Erythroblast (primary cell): ENCODE results near the gene CR2.
"Not testable (repeated sequence)": the region's sequence is repeated elsewhere in the genome, so short reads cannot be mapped to it uniquely, and the experiment has no call there.

Source experiments
- DNase-seq, 2 experiments: peaks; one replicate each; lab custom pipeline; 2025; lab: John Stamatoyannopoulos, UW
- GATA1 ChIP-seq: IDR thresholded peaks from 2 replicates; pipeline ENCODE4 v1.6.1; 2011; ENCODE audit warnings: low read depth, mild to moderate bottlenecking, control low read depth, low read length, moderate library complexity
- POLR2A ChIP-seq: IDR thresholded peaks from 2 replicates; pipeline ENCODE4 v1.6.1; 2011; ENCODE audit warnings: mild to moderate bottlenecking, low read length

Gene CR2

DNA sequence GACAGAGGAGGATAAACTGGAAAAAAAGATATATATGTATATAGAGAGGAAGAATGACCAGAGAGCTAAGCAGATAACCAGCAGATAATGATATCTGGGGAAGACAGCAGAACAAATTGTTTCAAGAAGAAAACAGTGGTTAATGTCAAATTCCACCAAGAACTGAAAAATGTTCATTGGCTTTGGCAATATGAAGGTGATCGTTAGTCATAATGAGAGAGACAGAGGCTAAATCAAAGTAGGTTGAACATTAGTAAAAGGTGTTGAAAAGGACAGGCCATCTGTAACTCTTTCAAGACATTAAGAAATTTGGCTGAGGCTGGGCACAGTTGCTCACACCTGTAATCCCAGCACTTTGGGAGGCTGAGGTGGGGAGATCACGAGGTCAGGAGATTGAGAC lies 25.3 kb upstream of the CR2 start:
- no peak for DNase-seq
- TF ChIP-seq GATA1 (no peak), POLR2A (no peak)

DNA sequence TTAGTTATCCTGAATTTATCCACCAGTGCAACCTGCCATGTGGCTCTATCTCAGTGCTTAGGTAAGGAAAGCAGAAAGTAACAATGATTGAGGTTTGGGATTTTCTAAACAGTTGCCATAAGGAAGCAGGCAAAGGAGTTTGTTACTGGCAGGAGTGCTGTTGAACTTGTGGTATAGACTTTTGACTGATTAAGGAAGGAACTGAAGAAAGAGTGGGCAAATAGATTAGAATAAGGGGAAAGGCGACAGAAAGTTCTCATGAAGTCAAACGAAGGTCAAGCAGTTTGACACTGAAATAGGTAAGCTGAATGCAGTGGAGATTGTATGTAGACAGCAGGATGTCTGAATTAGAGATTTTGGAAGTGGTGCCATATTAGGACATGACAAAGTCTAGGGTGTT lies 24.2 kb upstream of the CR2 start:
- no peak for DNase-seq
- TF ChIP-seq POLR2A, result no peak
- TF ChIP-seq GATA1, result no peak

DNA sequence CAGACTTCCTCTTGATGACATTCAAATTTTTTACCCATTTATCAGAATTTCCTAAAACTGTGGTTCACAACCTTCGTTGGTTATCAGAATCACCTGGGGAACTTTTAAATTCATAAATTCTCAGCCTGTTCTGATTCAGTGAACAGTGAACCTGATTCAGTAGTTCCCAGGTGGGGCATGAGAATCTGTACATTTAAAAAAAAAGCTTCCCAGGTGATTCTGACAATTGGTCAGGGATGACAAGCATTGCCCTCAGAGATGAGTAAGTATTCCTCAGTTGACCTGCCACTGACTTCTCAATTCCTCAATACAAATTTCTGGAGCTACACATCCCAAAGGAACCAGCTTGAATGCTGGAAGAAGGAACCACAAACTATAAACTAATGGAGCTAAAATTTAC lies 23.5 kb upstream of the CR2 start:
- no peak for DNase-seq
- TF ChIP-seq GATA1 (no peak), POLR2A (no peak)

DNA sequence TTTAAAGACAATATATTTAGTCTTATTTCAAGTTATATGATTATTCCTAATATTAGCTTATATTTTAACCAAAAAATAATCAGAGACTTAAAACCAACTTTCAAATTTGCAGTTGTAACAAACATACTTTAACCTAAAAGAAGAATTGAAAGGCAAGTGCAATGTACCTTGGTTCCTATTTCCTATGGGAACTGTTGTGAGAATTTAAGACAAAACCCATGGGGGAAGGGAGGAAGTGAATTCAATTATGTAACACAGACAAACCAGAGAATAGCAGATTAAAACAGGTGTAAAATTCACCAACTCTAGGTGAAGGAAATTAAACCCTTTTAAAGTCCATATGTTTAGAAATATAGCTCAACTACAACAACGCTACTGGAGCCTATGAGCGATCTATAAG lies 22.6 kb upstream of the CR2 start:
- DNase-seq, result no peak
- TF ChIP-seq GATA1 (no peak), POLR2A (no peak)

DNA sequence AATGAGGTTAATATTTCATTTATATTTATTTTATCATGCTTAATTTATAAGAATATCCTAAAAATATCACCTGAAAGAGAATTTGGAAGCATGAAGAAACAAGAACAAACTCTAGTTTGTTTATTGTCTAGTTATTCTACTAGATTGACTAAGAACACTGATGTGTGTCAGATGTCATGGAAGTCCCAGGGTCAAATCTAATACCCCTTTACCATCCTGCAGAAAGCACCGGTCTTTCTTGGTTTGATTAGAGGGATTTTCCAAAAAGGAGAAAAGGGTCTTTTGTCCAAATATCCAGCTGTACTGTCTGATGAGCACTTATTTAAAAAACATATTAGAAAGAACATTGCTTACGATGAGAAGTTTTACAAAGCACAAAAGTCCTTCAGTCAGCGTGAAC lies 20.7 kb upstream of the CR2 start:
- DNase-seq, result no peak

DNA sequence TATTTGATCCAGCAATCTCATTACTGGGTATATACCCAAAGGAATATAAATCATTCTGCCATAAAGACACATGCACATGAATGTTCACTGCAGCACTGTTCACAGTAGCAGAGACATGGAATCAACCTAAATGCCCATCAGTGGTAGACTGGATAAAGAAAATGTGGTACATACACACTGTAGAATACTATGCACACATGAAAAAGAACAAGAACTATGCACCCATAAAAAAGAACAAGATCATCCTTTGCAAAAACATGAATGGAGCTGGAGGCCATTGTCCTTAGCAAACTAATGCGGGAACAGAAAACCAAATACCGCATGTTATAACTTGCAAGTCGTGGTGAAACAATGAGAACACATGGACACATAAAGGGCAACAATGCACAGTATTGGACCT lies 17.4 kb upstream of the CR2 start:
- DNase-seq, result not testable (repeated sequence)

More for the DNA sequence above, 20.7 kb upstream of the CR2 start:
- TF ChIP-seq POLR2A (no peak), GATA1 (no peak)

DNA sequence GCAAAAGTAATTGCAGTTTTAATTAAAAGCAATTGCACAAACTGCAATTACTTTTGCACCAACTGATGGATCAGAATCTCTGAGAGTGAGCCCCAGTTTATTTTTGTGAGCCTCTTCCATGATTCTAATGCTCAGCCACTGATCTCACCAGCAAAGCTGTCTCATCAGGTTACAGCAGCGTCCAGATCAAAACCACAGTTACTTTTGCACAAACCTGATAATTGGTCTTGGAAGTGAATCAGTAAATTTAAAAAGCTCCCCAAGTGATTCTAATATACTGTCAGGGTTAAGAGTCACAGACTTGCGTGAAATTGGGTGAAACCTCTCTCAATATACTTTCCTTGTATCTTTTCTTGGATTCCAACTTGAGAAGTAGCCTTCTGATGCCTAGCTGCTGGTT lies 13.5 kb upstream of the CR2 start:
- DNase-seq, result peak in 1 of 2 experiments; percentile 6
- no peak for TF ChIP-seq GATA1

DNA sequence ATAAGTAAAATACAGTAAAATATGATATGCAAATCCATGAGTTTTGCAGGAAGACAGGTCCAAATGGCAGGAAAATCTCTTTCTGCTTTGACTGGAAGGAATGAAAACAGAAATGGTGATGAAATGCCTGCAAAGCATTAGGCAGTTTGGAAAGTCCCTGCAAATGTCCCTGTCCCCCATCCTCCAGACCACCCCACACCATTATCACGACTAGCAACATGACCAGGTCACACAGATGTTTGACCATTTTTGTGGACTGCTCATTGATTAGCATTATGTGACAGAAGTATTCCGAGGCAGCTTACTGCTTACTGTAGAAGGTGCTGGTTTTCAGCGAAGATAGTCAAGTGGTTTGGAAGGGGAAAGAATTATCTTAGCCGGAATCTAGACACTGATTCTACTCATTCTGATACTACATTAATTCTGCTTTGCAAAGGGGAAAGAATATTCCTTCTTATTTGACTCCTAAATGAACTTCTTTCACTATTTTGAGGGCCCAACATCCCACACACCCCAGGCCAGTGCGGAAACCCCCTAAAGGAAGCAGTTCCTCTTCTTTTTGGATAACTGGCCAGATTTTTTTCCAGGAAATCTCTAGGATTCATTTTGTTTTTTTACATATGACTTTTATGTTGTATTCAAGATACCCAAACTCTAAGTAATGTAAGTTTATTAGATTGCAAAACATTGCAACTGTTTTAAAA lies 9.5 kb upstream of the CR2 start:
- TF ChIP-seq POLR2A, result no peak
- no peak for TF ChIP-seq GATA1
- DNase-seq, result no peak

DNA sequence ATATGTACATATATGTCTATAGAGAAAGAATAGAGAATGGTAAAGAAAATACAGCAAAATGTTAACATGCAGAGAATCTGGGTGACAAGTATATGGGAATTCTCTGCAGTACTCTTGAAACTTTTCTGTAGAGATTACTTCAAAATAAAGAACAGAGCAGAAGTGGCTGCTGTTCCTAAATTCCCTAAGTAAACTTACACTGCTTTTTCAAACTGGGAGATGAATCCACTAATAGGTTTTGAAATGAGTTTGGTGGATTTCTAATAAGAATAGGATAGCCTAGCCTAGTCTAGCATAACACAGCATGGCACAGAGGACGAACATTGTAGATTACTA lies 450 bp upstream of the CR2 start:
- DNase-seq, result no peak
- TF ChIP-seq GATA1 (no peak), POLR2A (no peak)

DNA sequence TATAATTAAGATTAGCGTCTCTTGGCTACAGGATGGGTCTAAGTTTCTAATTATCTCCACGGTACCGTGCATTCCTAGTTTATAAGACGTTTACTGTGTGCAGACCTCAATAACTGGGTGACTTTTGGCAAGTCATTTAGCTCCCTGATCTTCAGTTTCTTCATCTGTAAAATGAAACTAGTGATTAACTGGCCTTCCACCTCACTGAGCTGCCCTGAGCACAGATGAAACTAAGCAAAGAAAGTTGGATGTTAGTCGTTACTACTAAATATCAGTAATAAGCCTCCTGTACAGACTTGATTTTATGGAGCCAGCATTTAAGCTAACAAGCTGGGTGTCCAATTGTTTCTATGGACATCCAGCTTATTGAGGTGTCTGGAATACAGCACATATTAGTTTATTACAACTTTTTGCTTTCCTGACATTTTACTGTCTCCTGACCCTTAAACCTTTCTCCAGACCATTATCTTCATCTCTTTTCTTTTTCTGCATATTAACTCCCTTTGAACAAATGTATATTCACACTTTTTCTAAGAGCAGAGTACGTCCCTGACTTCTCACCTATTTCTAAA lies 1.1 kb downstream of the CR2 start:
- no peak for TF ChIP-seq POLR2A
- no peak for TF ChIP-seq GATA1
- peak in 1 of 2 experiments; percentile 25 for DNase-seq

DNA sequence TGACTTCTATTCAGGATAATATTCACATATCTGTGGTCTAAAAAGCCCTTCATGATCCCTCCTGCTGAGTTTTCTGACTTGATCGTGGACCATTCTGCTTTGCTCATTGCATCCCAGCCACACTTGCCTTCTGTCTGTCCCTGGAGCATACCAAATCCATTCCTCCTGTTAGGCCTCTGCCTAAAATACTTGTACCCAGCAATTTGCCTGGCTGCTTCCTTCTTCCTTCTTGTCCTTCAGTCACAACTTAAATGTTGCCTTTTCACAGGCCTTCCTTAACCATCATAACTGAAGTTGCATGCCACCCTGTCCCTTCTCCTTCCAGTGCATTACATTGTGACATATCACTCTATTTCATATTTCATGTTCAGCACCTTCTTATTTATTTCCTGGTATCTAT lies 4.3 kb downstream of the CR2 start:
- DNase-seq, result peak in 1 of 2 experiments; percentile 12
- TF ChIP-seq POLR2A (no peak), GATA1 (no peak)

DNA sequence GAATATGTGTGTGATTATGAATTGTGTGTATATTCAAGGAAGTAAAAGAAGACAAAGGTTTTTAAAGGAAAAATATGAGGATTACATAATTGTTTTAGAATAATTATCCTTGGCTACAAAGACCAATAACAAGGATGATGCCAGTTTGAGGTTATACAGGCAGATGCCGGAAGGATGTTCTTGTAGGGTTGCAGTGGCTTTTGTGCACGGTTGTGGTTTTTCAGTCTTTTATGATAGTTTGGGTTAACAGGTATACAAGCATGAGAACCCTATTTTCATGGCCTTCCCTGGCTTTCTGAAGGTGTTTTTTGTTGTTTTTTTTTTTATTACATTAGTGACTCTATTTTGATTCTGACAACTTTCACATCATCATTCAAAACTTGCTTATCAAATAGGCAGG lies 4.9 kb downstream of the CR2 start:
- no peak for TF ChIP-seq POLR2A
- no peak for TF ChIP-seq GATA1
- no peak for DNase-seq

DNA sequence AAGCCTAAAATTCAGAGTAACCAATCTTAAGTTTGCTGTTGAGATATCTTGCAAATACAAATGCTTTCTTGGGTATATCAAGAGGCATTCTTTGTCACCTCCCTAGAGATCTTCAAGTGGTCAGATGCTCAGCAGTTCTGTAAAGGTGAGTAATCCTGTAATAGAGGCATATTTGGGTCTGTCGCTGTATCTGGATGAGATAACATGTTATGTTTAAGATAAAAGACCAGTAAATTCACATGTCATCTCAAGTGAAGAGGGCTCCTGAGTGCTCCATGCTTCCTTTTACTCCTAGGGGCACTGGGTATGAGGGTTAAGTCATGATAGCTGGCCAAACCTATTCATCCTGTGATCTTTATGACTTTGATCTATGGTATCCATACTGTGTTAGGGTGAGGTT lies 7.5 kb downstream of the CR2 start:
- TF ChIP-seq POLR2A (no peak), GATA1 (no peak)
- peak in 1 of 2 experiments; percentile 11 for DNase-seq

DNA sequence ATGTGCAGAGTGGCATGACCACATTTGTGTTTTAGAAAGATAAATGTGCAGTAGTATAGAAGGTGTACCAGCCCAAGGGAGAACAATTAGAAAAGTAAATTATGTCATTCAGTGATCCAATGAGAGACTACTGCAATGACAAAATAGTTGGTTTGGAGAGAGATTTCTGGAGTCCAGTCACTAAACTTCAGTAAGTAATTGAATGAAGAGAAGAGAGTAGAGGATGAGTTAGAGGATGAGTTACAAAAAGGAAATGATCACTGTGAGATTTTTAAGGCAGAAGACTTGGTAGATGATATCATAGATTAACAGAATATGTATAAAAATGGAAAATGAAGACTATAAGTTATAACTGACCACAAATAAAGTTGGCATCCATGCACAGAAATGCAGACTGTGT lies 8.4 kb downstream of the CR2 start:
- DNase-seq, result no peak
- TF ChIP-seq POLR2A, result no peak
- no peak for TF ChIP-seq GATA1

DNA sequence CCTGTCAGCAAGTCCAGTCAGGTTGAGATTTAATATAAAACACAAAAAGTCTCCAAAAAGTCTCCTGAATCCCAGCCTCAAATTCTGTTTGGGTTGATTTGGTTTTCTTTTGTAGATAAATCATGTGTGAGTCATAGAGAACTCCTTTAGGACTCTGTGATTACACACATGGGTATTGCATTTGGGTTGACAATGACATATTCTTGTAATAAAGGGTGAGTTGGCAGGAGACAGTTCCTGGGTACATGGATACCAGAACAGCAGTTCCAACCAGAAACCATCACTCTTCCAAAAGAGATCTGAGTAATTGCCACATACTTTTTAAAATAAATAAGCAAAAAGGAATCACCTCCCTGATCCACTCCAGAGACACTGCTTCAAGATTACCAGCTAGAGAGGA lies 8.9 kb downstream of the CR2 start:
- peak in 1 of 2 experiments; percentile 10 for DNase-seq
- TF ChIP-seq GATA1 (no peak), POLR2A (no peak)

DNA sequence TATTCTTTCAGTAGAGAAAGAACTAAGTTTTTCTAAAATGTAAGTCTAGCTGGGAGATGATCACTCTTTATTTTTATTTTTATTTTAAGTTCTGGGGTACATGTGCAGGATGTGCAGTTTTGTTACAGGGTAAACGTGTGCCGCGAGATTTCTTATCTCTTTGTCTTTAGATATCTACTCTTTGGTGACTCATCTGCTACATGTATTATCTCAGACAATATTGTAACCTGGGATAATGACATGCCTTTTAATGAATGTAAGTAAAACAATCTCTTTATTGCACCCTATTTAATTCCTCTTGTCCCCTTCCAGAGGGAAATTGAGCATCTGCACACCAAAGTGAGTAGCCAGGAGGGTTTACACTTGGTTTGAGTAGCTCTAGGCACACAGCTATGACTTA lies 9.4 kb downstream of the CR2 start:
- TF ChIP-seq POLR2A, result no peak
- TF ChIP-seq GATA1, result no peak
- DNase-seq, result peak; percentile 27 to 36
